Stimulated activated CD4-positive, alpha-beta T cell treated with anti-CD3 and anti-CD28 coated beads, Interleukin-2, amount 100 ng/mL, for 48 hours (primary cell): Measurements from ENCODE around the gene GRAP.
A peak's percentile ranks its signal among the peaks of the same experiment; 100 is the strongest.

Experiments used
- DNase-seq, 2 donors: peaks; one replicate each; pipeline ENCODE4 v3.0.0-alpha.2; 2020

GRAP gene

DNA sequence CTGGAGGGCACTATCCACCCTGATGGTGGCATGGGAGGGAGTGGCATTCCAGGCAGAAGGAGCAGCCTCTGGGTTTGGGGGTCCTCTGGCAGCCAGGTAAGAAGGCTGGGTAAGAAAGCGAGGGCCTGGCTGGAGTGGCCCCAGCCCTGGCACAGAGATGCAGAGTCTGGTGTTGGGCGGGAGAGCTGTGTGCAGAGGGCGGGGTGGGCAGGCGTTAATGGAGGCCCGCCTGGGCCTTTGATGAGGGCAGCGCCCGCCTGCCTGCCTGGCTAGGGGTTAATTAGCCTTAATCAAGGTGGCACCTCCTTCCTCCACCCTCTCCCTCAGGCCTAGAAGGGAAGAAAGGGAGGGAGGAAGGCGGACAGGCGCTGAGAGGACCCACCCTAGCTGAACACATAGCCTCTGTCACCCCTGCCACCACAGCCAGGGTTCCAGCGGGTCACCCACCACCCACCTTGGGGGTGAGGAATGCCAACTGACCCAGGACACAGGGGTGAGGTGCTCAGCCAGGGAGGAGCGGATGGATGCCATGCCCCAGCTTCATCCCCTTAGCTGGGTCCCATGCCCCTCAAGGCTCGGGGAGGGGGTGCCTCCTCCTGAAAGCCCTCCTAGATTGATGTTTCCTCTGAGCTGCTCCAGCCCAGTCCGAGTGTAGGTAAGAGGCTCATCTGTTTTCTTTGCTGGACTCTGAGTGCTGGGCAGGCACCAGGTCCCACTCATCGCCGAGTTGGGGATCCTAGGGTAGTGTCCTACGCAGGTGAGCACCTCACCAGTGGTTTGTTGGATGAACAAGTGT is 28.8 kb downstream of the GRAP start:
- DNase-seq, result no peak

DNA sequence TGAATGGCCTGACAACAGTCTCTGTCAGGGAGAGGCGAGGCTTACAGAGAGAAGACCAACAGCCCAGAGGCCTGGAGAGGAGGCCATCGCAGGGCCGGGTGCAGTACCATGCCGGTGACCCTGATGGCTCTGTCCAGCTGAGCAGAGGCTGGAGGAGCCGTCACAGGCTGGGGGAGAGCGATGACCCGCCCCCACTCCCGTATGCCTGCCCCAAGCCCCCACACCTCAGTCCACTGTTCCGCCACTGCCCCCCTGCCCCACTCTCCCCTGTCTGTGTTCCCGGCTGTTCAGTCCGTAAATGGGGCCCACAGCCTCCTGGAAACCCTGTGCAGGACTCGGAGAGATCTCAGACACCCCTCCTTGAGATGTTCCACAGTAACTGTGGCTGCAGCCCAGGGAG is 29.4 kb downstream of the GRAP start:
- no peak for DNase-seq

DNA sequence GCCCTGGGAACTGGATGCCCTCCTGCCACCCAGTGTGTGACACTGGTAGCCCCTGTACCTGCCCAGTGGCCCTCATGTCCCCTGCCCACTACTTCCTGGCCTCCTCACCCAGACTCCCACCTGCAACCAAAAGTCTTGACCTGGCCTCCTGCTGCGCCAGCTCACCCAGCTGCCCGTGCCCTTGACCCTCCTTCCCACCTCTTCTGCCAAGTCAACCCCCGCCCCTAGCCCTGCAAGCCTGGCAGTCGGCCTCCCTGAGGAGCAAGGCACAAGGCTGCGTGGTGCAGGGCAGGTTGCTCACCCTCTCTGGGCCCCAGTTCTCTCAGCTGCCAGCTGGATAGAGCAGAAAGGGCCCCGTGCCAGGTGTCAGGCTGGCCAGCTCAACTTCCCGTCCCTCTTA is 29.9 kb downstream of the GRAP start:
- DNase-seq, result no peak

DNA sequence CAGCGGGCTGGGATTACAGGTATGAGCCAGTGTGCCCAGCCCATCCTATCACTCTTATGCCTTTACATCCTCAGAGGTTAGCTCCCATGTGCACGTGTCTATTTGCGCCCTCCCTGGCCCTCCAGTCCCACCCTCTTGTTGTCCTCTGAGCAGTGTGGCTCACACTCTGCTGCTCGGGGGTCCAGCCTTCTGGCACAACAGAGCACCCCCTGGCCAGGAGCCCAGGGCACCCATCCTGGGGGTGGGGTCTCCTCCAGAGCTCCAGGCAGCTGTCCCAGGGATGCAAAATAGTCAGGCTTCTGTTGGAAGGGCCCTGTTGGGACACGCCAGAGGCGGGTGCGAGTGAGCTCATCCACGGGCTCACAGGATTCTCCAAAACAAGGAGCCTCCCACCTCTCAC is 30.5 kb downstream of the GRAP start:
- DNase-seq, result no peak

DNA sequence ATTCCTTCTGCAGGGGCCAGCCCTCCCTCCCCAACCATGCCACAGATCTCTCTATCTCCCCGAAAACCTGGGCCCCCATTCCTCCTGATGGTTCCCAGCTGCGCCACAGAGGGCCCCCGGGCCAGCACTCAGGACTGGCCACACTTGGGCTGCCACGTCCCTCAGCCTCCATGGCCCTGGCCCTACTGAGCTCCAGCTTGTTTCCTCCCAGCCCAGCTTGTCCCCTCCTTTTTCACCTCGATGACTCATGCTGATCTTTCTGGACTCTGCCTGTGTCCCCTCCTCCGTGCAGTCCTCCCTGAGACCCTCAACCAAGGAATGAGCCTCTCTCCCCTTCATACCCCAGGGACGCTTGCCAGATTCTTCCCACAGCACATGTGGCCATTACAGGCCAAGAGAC is 31.3 kb downstream of the GRAP start:
- DNase-seq, result no peak

DNA sequence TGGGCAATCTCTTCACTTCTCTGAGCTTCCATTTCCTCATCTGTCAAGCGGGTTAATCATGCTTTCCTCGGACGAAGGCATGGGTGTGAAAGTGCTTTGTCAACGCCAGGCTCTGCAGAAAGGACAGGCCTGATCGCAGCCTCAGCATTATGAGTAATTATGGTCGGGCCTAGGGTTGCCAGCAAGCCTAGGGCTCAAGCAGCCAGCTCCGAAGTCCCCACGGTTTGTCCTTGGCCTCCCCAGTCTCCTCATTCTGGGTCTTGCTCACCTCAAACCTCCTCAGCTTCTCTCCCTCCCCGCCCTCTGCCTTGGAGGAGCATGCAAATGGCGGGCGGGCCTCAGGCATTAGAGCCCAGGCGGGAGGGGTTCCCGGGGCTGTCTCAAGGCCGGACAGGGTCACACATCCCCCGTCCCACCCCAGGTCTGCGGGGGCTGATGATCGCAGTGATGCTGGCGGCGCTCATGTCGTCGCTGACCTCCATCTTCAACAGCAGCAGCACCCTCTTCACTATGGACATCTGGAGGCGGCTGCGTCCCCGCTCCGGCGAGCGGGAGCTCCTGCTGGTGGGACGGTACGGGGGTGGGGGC is 32.0 kb downstream of the GRAP start:
- DNase-seq, result no peak

DNA sequence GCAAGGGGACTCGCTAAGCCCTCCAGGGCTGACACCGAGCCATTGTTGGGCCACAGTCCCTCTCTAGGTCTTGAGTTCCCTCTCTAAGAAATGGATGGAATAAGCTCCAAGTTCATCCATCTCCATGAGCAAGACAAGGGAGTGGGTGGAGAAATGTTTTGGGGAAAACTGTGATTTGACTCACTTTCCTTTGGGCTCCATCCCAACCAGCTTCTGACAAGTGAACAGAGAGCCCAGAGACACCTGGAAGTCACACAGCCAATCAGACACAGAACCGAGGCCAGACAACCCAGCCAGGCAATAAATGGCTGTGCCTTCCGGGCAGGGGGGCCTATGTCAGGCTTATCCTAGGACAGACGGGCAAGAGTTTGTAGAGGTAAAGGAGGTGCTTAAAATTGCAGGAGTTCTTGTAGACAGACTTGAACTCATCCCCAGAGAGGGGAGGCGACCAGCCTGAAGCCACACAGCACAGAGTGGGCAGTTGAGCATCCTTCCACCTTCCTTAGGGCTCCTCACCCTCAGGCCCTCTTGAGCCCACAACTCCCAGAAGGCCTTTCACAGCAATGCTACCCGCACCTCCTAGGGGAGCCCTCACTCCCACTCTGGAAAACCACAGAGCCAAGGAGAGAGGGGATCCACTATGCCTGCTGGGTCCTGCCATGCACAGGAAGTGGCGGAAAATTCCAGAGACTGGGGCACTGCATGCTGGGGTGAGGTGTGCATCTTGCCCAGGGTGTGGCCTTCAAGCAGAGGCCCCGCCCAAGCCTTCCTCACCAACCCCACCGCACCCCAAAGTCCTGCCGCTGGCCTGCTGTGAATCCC is 32.7 kb downstream of the GRAP start:
- DNase-seq, result no peak

DNA sequence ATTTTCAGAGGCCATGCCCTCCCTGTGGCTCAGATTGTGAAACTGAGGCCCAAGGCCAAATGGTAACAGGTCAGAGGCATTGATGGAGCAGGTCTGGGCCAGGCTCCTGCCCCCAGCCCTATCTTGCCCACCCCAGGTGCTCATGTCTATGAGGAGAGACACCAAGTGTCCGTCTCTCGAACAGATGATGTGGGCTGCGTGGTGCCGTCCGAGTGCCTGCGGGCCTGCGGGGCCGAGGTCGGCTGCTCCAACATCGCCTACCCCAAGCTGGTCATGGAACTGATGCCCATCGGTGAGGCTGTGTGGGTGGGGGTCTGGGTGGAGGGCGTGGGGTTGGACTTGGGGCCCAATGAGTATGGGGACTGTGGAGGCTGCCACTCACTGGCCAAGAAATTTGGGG is 33.5 kb downstream of the GRAP start:
- DNase-seq, result no peak

DNA sequence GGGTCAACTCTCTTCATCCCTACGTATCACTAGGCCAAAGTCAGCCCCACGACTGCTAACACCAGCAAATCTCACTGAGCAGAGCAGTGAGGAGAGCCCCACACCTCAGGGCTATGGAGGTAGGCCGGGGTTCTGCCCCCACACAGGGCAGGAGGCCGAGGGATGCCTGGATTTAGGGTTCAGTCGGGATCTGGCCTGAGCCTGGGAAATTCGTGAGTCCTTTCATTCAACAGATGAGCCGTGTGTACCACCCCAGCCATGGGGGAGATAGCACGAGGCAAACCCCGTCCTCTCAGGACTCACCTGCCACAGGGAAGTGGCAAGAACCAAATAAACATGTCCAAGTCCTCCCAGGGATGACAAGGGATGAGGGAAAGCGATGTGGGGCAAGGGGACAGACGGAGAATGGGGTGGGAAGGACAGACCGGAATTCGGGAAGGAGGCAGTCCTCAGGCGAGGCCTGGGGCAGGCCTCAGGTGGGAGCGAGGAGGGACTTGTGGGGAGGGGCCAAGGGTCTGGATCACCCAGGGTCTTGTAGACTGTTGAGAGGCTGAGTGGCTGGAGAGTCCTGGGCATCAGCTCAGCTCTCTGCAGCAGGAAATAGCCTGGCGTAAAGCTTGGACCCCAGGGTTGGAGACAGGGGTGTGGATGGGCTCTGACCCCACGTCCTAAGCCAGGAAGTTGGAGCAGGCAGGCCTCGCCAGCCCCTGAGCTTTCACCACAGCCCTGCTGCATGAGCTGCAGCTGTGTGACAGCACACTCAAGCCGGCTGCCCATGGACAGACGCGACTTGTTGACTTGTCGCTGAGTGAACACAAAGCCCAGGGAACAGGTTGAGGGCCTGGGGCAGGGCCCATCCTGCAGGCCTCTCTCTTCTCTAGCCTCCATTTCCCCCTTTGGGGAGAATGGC is 34.3 kb downstream of the GRAP start:
- DNase-seq, result no peak

DNA sequence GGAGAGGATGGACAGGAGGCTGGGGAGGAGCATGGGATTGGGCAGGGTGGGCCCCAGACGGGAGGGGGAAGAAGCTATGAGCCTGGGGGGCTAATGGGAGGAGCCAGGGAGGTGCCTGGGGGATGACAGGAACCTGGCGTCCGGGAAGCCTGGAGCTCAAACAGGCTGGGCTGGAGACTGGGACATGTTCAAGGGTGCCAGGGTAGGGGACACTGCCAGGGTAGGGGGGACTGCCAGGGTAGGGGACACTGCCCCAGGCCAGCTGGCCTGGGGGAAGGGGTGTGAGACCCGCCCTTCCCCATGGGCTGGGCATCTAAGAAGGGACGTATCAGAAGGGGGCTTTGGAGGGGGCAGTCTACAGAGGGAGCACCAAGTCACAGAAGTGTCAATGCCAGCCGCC is 35.2 kb downstream of the GRAP start:
- no peak for DNase-seq

DNA sequence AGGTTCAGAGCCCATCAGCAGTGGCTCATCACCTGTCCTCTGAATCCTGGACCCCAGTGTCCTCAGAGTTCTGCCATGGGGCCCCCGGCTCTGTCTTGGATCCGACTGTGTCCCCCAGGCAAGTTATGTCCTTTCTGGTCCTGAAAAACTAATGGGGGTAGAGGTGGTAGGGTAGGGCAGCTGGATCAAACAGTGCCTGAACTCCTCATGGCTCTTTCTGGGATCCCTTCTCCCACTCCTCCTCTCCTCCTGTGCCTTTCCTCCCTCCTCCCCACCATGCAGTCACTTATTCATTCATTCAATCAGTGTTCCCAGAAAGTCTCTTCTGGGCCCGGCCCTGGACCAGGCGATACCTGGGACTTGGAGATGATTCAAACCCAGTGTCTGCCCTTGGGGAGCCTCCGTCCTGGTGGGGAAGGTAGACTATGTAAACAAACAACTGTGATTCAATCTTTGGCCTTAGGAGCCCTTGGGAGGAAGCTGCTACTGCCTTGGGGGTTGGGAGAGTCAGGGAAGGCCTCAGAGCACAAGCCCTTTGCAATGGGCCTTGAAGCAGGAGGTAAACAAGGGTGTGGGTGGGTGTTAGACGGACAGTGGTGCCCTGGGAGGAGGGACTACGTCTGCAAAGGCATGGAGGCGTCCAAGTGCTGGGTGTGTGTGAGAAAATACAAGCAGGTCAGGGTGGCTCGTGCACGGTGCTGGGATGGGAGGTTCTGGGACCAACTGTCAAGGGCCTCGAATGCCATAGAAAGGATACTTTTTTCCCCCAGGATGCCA is 35.8 kb downstream of the GRAP start:
- no peak for DNase-seq

DNA sequence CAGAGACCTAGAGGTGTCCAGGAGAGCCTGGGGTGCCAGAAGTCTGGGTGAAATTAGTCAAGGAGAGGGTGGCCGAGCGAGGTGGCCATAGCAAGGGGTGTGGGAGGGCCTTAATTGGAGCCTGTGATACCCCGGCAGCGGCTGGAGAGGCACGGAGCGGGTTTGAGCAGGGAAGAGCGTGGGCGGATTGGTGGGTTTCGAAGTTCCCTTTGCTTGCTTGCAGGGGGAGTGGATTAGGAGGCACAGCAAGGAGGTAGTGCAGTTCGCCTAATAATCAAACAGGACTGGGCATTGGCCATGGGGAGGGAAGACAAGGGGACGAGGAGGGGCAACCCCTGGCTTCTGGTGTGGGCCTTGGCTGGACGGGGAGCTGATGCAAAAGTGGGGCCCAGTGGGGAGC is 36.8 kb downstream of the GRAP start:
- no peak for DNase-seq

DNA sequence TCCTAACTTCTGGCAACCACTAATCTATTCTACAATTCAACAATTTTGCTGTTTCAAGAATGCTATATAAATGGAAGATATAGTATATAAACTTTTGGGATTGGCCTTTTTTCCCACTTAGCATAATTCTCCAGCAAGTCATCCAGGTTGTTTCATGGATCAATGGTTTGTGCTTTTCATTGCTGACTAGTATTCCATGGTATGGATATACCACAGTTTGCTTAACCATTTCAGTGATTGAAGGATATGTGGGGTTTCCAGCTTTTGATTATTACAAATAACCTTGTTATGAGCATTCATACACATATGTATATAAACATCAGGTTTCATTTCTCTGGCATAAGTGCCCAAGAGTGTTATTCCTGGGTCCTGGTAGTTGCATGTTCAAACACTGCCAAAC is 40.1 kb downstream of the GRAP start:
- DNase-seq, result no peak

DNA sequence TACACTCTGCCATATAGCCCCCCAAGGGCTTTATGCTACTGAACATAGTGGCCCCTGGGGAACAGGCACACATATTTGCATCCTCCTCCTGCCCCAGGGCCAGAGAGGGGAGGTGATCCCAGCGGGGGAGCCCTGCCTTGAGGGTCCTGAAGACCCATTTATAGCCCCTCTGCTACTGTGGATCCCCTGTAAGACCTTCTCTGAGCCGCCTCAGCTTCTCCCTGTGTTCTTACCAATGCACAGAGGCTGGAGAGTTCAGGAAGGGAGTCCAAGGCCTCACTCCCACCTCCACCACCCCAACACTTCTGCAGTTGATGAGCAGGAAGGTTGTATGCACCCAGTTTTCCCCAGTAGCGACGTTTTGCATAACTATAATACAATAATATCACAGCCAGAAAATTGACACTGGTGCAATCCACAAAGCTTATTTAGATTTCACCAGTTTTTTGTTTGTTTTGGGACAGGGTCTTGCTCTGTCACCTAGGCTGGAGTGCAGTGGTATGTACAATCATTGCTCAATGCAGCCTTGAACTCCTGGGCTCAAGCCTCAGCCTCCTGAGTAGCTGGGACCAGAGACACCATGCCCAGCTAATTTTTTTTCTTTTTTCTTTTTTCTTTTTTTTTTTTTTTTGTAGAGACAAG is 40.8 kb downstream of the GRAP start:
- DNase-seq, result no peak

DNA sequence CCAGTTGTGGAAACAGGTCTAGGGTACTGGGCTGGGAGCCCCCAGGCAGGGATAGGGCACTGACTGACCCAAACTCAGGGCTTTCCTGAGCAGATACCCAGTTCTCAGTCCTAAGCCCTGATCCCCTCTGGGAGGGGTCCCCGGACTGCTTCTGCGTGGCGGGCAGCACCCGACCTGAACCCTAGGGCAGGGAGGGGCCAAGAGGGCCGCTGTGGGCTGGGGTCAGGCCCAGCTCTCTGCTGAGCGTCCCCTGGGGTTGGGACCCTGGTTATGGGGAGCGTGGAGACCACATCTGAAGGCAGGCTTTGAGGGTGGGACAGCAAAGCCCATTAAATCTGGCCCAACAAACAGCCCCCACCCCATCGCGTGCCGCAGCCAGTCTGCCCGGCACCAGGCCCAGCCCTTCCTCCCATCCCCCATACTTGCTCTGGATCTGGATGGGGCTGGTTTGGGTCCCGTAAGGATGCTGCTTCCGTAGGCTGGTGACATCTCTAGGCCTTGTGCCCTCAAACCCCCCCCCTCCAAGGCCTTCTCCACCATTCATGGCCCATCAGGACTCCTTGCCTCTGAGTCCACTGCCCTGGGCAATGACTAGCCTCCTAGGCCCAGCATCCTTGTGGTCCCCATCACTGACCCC is 41.5 kb downstream of the GRAP start:
- no peak for DNase-seq

DNA sequence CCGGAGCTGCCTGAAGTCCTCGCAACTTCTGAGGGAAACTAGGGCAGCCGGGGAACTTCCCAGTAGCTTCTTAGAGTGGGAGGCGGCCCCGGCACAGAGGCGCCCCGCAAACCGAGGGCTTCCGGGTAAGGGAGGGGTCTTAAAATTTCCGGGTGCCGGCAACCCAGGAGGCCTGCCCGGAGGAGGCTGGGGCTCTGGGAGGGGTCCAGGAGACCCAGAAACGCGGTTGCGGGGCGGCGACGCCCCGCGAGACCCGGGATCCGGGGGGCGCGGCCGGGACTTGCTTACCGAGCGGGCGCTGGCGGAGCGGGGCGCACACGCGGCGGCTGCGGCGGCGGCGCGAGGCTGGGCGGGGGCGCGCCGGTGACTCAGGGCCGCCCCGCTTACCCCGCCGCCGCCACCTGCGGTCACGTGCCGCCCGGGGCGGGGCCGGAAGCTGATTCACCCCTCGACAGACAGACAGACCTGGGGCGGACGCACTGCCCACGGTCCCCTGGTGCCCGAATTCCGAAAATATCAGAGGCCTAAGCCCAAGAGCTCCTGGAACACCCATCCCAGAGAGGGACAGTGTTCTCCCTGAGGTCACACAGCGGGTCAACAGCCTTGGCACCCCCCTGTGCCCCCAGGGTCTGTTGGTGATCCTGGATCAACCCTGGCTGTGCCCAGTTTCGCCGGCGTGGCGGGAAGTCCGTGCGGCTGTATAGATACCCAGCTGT is 42.2 kb downstream of the GRAP start, which contains the start of gene FAM83G:
Gene FAM83G, minus strand, starts transcription at position 344 of the 716 bp plus-strand sequence. CDS start 723 bp downstream, outside the sequence.
- DNase-seq, result peak; percentile 82 to 84

DNA sequence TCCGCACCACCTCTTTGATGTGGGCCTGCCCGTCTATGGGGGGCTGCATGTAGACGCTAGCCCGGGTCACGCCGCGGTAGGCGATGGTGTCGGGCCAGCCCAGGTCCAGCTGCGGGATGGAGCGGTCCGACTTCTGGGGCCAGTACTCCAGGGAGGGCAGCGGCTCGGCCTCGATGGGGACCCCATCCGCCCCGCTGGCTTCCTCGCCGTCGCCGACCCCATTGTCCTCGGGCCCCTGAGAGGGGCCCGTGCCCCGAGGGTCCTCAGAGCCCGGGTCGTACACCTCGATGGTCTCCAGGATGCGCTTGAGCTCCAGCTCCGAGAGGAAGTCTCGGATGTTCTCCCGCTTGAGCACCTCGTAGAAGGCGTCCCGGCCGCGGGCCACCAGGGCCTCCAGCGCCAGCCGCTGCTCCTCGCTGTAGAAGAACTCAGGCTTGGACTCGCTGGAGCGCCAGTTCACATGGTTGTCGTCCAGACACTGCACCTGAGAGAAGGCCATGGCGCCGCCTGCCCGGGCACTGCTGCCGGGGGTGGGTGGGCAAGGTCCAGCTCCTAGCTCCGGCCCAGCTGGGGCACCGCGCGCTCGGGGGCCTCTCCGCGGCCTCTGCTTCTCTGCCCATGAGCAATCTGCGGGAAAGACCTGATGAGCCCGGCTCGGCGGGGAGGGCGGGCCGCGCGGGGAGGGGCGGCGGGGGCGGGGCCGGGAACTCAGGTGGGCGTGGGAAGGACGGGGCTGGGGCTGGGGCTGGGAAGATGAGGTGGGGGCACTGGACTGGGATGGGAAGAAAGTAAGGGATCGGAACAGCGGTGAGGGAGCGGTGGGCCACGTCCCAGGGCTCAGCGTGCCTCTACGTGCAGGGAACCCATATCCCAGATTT is 43.0 kb downstream of the GRAP start:
- DNase-seq, result peak; percentile 42 to 43

DNA sequence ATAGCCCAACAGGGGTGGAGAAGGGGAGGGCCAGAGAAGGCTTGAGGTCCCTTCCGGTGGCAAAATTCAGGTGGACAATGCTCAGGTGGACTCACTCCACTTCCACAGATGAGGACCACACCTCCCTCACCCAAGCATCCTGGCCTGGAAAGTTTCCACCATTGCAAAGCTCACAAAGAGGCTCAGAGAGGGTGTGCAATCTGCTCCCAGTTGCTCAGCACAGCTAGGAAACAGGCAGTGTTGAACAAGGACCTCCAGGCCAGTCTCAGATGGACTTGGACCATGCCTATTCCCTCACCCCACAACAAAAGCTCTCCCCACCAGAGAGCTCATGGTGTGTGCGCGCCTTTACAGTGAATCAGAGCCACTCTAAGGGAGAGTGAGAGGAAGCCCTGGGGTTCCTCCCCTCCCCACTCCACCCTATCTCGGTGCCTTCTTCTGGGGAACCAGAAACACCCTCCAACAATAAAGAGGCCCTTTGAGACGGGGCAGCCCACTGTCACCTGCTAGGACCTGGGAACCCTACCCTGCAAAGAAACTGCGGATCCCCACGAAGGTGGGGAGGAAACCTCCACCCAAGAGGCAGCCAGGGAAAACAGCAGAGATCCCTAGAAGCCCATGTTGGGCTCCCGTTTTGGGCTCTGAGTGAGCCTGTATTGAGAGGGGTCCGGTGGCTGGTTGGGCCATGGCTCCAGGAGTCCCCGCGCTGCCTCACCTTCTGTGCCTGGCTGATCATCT is 43.8 kb downstream of the GRAP start:
- no peak for DNase-seq
